Ascending aorta (tissue), 2 donors: ENCODE data around the gene NRP2. TPM values are rescaled to one million over a fixed set of nuclear protein-coding genes. Genes with fewer than 3 reads are reported as not detected.

ENCODE experiments used
- DNase-seq, 2 donors: peaks; one replicate each; pipeline ENCODE4 v3.0.0-alpha.2; 2019; ENCODE audit warnings: low spot score in 2 of 2
- H3K27ac ChIP-seq, 2 donors: fragments of 200-600 bp; sonication (generic); one replicate each; pipeline ENCODE4 v1.5.1; 2016 to 2017; ENCODE audit warnings: mild to moderate bottlenecking in 1 of 2
- H3K27me3 ChIP-seq: fragments of 200-600 bp; sonication (generic); one replicate; pipeline ENCODE4 v1.5.1; 2017
- H3K36me3 ChIP-seq, 2 donors: fragments of 200-600 bp; sonication (generic); one replicate each; pipeline ENCODE4 v1.5.1; 2016
- H3K4me1 ChIP-seq, 2 donors: fragments of 200-600 bp; sonication (generic); one replicate each; pipeline ENCODE4 v1.5.1; 2016 to 2017; ENCODE audit warnings: mild to moderate bottlenecking in 1 of 2
- H3K4me3 ChIP-seq, 2 donors: fragments of 200-600 bp; sonication (generic); one replicate each; pipeline ENCODE4 v1.5.1; 2016 to 2017; ENCODE audit warnings: mild to moderate bottlenecking in 1 of 2
- H3K9me3 ChIP-seq, 2 donors: fragments of 200-600 bp; sonication (generic); one replicate each; pipeline ENCODE4 v1.5.1; 2016
- CTCF ChIP-seq, 3 experiments: fragments of 200-600 bp in 2 of 3; fragments of 450-650 bp in 1 of 3; sonication (generic) in 2 of 3; IDR thresholded peaks; one replicate each; pipeline ENCODE4 v1.5.1; 2016 to 2019; ENCODE audit warnings: antibody characterized with exemption in 3 of 3, mild to moderate bottlenecking in 1 of 3, moderate library complexity in 1 of 3
- intact Hi-C: fragments of 100-400 bp; cut with DNase I; formaldehyde crosslinking; loops from one replicate; pipeline ENCODE4 v1.15.1; 2023
- total RNA-seq: library from RNA; depleted of rRNA; stranded (reverse); fragments of >200 nt; gene quantifications from one replicate; pipeline ENCODE4 v1.1.0, GENCODE V29; 2016

NRP2 gene
- total RNA-seq, 1 donor from 2014 or later: 39.7 TPM

GRCh38 chr2:205775097-205775877, 93.0 kb downstream of the NRP2 start:
- no peak for TF ChIP-seq CTCF (IDR thresholded peaks at IDR 0.05)
- no peaks in the 10 kb centered on the region for H3K9me3 ChIP-seq
- DNase-seq: no peak
- intact Hi-C loops: no loop called here
- H3K27ac ChIP-seq: no peak overlapping the region
- no peak overlapping the region for H3K4me3 ChIP-seq
- no peaks in the 10 kb centered on the region for H3K27me3 ChIP-seq
- H3K36me3 ChIP-seq: no peaks in the 10 kb centered on the region
- H3K4me1 ChIP-seq: no peaks in the 10 kb centered on the region

- H3K27me3 ChIP-seq: no peaks in the 10 kb centered on the region
- TF ChIP-seq CTCF (IDR thresholded peaks at IDR 0.05): peak in 2 of 3 experiments; percentile 29 to 50
- H3K4me3 ChIP-seq: no peak overlapping the region
- H3K36me3 ChIP-seq: no peaks in the 10 kb centered on the region
- H3K27ac ChIP-seq: no peak overlapping the region
- no peak for DNase-seq
- intact Hi-C loops: no loop called here
- H3K4me1 ChIP-seq: no peaks in the 10 kb centered on the region
- no peaks in the 10 kb centered on the region for H3K9me3 ChIP-seq
Observed at GRCh38 chr2:205776139-205776538, 93.8 kb downstream of the NRP2 start.

- Histone ChIP-seq H3K9me3 (no peaks in the 10 kb centered on the region), H3K4me1 (no peaks in the 10 kb centered on the region), H3K27me3 (no peaks in the 10 kb centered on the region), H3K36me3 (no peaks in the 10 kb centered on the region), H3K27ac (no peak overlapping the region), H3K4me3 (no peak overlapping the region)
- TF ChIP-seq CTCF (IDR thresholded peaks at IDR 0.05): no peak
- no peak for DNase-seq
- intact Hi-C loops: no loop called here
Observed at GRCh38 chr2:205776720-205777119, 94.4 kb downstream of the NRP2 start.

DNA sequence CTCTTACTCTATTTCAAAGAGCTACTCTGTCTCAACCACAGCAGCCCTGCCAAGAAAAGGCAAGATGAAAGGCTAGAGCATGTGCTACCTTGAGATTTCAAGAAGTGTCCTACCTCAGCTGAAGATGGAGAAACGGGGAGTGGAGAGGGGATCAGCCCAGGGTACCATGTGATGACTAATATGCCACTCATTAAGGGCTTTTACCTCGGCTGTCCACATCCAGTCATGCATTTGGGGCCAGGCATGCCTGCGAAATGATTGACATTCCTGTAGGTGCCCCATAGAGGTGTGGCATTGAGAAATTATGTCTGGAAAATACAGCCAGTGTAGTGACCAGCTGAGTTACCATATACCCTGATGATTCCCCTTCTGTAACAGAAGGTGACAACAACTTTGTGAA, 96.1 kb downstream of the NRP2 start:
- no peak for TF ChIP-seq CTCF (IDR thresholded peaks at IDR 0.05)
- DNase-seq: no peak
- H3K27ac ChIP-seq: no peak overlapping the region
- H3K36me3 ChIP-seq: no peaks in the 10 kb centered on the region
- H3K4me3 ChIP-seq: no peak overlapping the region
- H3K4me1 ChIP-seq: no peaks in the 10 kb centered on the region
- no peaks in the 10 kb centered on the region for H3K27me3 ChIP-seq
- intact Hi-C loops: no loop called here
- H3K9me3 ChIP-seq: no peaks in the 10 kb centered on the region

DNA sequence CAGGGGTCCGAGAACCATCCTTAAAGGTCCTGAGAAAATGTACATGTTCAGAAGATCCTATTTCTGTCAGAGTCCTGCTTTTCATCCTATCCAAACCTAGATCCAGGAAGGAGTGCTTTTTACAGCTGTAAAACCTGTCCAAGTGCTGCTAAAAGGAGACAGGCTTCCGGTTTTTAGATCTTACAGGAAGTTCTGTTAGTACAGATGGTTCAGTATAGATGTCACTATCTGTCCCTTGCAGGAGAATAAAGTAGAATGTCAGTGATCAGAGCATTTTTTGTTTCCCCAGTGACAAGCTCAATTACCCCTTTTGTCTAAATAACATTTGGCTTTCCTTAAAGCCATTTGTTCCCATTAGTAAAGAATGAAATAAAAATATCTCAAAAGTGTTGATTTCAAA, 98.3 kb downstream of the NRP2 start:
- Histone ChIP-seq H3K36me3 (no peaks in the 10 kb centered on the region), H3K27ac (no peak overlapping the region)
- TF ChIP-seq CTCF (IDR thresholded peaks at IDR 0.05): no peak

More for the DNA sequence above, 98.3 kb downstream of the NRP2 start:
- intact Hi-C loops: loop anchor here (10.0 kb wide), 1 partner anchor 84 kb away; no protein-coding TSS in a partner anchor
- Histone ChIP-seq H3K27me3 (no peaks in the 10 kb centered on the region), H3K4me1 (peaks cover 0 to 1% of the 10 kb centered on the region in 2 donors), H3K9me3 (no peaks in the 10 kb centered on the region), H3K4me3 (no peak overlapping the region)
- no peak for DNase-seq
